ENCODE measurements around the gene PEAK1. TPM values are rescaled to one million over a fixed set of nuclear protein-coding genes. Genes with fewer than 3 reads are reported as not detected.
"Not testable (repeated sequence)": the region's sequence is repeated elsewhere in the genome, so short reads cannot be mapped to it uniquely, and the experiment has no call there.

Gene PEAK1
- polyA plus RNA-seq, 1 experiment = 52.1 TPM

- ChIA-PET POLR2A (no interaction called here), CTCF (interaction anchor here (1.0 to 2.6 kb wide), 2 partner anchors 8 to 365 kb away, joined by 3 to 11 read pairs; no protein-coding TSS in a partner anchor)
- Histone ChIP-seq H3K27ac (ENCODE audit: low read depth, low read length) (no peak overlapping the region), H3K4me3 (ENCODE audit: low read depth, low read length) (no peak overlapping the region), H3K9me3 (ENCODE audit: control insufficient read depth, insufficient read depth, low read length) (no peaks in the 10 kb centered on the region), H3K27me3 (ENCODE audit: control insufficient read depth, insufficient read depth, low read length) (no peaks in the 10 kb centered on the region)
- no peak for DNase-seq (ENCODE audit: low read depth, low spot score)
- no peak for TF ChIP-seq CTCF (IDR thresholded peaks at IDR 0.05; ENCODE audit: low read depth, low read length)
These were observed 241.5 kb downstream of the PEAK1 start for GRCh38 chr15:77178411-77178810.

GRCh38 chr15:77176148-77176547, 243.8 kb downstream of the PEAK1 start:
- CTCF ChIA-PET; H3K4me3 ChIP-seq (ENCODE audit: low read depth, low read length); H3K27me3 ChIP-seq (ENCODE audit: control insufficient read depth, insufficient read depth, low read length): not testable (repeated sequence)

GRCh38 chr15:77173487-77173886, 246.4 kb downstream of the PEAK1 start:
- no peak for DNase-seq (ENCODE audit: low read depth, low spot score)
- H3K4me3 ChIP-seq (ENCODE audit: low read depth, low read length) = no peak overlapping the region
- no peak for TF ChIP-seq CTCF (IDR thresholded peaks at IDR 0.05; ENCODE audit: low read depth, low read length)
- no peak overlapping the region for H3K27ac ChIP-seq (ENCODE audit: low read depth, low read length)
- CTCF ChIA-PET = no interaction called here
- POLR2A ChIA-PET = no interaction called here
- H3K9me3 ChIP-seq (ENCODE audit: control insufficient read depth, insufficient read depth, low read length) = no peaks in the 10 kb centered on the region
- H3K27me3 ChIP-seq (ENCODE audit: control insufficient read depth, insufficient read depth, low read length) = no peaks in the 10 kb centered on the region

More at GRCh38 chr15:77176148-77176547, 243.8 kb downstream of the PEAK1 start:
- H3K9me3 ChIP-seq (ENCODE audit: control insufficient read depth, insufficient read depth, low read length); POLR2A ChIA-PET; H3K27ac ChIP-seq (ENCODE audit: low read depth, low read length); DNase-seq (ENCODE audit: low read depth, low spot score): not testable (repeated sequence)

- no peak for TF ChIP-seq CTCF (IDR thresholded peaks at IDR 0.05; ENCODE audit: low read depth, low read length)
- ChIA-PET POLR2A (no interaction called here), CTCF (no interaction called here)
- Histone ChIP-seq H3K9me3 (ENCODE audit: control insufficient read depth, insufficient read depth, low read length) (no peaks in the 10 kb centered on the region), H3K4me3 (ENCODE audit: low read depth, low read length) (no peak overlapping the region), H3K27ac (ENCODE audit: low read depth, low read length) (no peak overlapping the region), H3K27me3 (ENCODE audit: control insufficient read depth, insufficient read depth, low read length) (no peaks in the 10 kb centered on the region)
- no peak for DNase-seq (ENCODE audit: low read depth, low spot score)
These were observed 248.5 kb downstream of the PEAK1 start for GRCh38 chr15:77171221-77171967.

GRCh38 chr15:77168616-77169015, 251.3 kb downstream of the PEAK1 start:
- Histone ChIP-seq H3K27ac (ENCODE audit: low read depth, low read length) (no peak overlapping the region), H3K9me3 (ENCODE audit: control insufficient read depth, insufficient read depth, low read length) (no peaks in the 10 kb centered on the region), H3K4me3 (ENCODE audit: low read depth, low read length) (no peak overlapping the region), H3K27me3 (ENCODE audit: control insufficient read depth, insufficient read depth, low read length) (no peaks in the 10 kb centered on the region)
- ChIA-PET POLR2A (no interaction called here), CTCF (interaction anchor here (1.2 kb wide), 1 partner anchor 18 kb away, joined by 3 read pairs; no protein-coding TSS in a partner anchor)
- DNase-seq (ENCODE audit: low read depth, low spot score) = no peak
- no peak for TF ChIP-seq CTCF (IDR thresholded peaks at IDR 0.05; ENCODE audit: low read depth, low read length)

Data from AG04450 (cell line).